Mesothelial cell of epicardium (in vitro differentiated cells): ENCODE data around the gene DENND2C. TPM values are rescaled to one million over a fixed set of nuclear protein-coding genes. Genes with fewer than 3 reads are reported as not detected.
"Not testable (repeated sequence)": the region's sequence is repeated elsewhere in the genome, so short reads cannot be mapped to it uniquely, and the experiment has no call there.

Source experiments
- DNase-seq, 2 experiments: peaks; one replicate each; pipeline ENCODE4 v3.0.0; 2021; ENCODE audit warnings: low spot score in 2 of 2; ENCODE audit not compliant: unreplicated experiment in 2 of 2
- H3K27ac Mint-ChIP-seq: 2 replicates; pipeline ENCODE4 v1.8.0; 2021; ENCODE audit warnings: mixed read lengths
- H3K27me3 Mint-ChIP-seq: 2 replicates; pipeline ENCODE4 v1.8.0; 2021; ENCODE audit warnings: low read depth, mixed read lengths
- H3K36me3 Mint-ChIP-seq: 2 replicates; pipeline ENCODE4 v1.8.0; 2021; ENCODE audit warnings: mixed read lengths
- H3K4me1 Mint-ChIP-seq: 2 replicates; pipeline ENCODE4 v1.8.0; 2021; ENCODE audit warnings: mixed read lengths
- H3K4me3 Mint-ChIP-seq: 2 replicates; pipeline ENCODE4 v1.8.0; 2021; ENCODE audit warnings: mild to moderate bottlenecking, moderate library complexity, mixed read lengths
- H3K9me3 Mint-ChIP-seq: 2 replicates; pipeline ENCODE4 v1.8.0; 2021; ENCODE audit warnings: mixed read lengths
- CTCF ChIP-seq: fragments of 200-600 bp; sonication (generic); IDR thresholded peaks from one replicate; pipeline ENCODE4 v1.5.0; 2021; ENCODE audit warnings: antibody characterized with exemption; ENCODE audit not compliant: unreplicated experiment
- total RNA-seq: library from RNA; stranded (reverse); gene quantifications from 3 replicates; pipeline ENCODE4 v1.2.1, GENCODE V29; 2021

DENND2C gene
- total RNA-seq, 1 donor from 2014 or later, result 2.3 TPM

GRCh38 chr1:114586513-114587047, 83.3 kb downstream of the DENND2C start:
- H3K9me3 Mint-ChIP-seq, result no peaks in the 10 kb centered on the region
- no peak overlapping the region for H3K27ac Mint-ChIP-seq
- H3K36me3 Mint-ChIP-seq, result no peaks in the 10 kb centered on the region
- peaks cover 2% of the 10 kb centered on the region for H3K27me3 Mint-ChIP-seq
- DNase-seq, result no peak
- peaks cover 21% of the 10 kb centered on the region for H3K4me1 Mint-ChIP-seq
- H3K4me3 Mint-ChIP-seq, result no peak overlapping the region
- no peak for TF ChIP-seq CTCF

- Mint-ChIP-seq H3K27ac (peak overlapping the region; percentile 53), H3K4me1 (peaks cover 27% of the 10 kb centered on the region), H3K27me3 (peaks cover 2% of the 10 kb centered on the region), H3K4me3 (no peak overlapping the region), H3K9me3 (no peaks in the 10 kb centered on the region), H3K36me3 (no peaks in the 10 kb centered on the region)
- no peak for DNase-seq
- TF ChIP-seq CTCF, result no peak
Observed at GRCh38 chr1:114585231-114585630, 84.6 kb downstream of the DENND2C start.

- Mint-ChIP-seq H3K27ac (peak within 1 kb of the TSS; percentile 98), H3K36me3 (peaks cover 10% of the 10 kb centered on the region), H3K4me3 (peak within 1 kb of the TSS; percentile 95), H3K9me3 (no peaks in the 10 kb centered on the region), H3K27me3 (no peaks in the 10 kb centered on the region), H3K4me1 (peaks cover 24% of the 10 kb centered on the region)
- TF ChIP-seq CTCF, result no peak
- DNase-seq, result peak; percentile 79 to 92
Observed at GRCh38 chr1:114581335-114582287, 88.2 kb downstream of the DENND2C start, which contains the start of gene BCAS2. Gene BCAS2 (minus strand): TSS chr1:114581615. CDS start chr1:114581591, 24 bp downstream.

GRCh38 chr1:114574365-114574764, 95.5 kb downstream of the DENND2C start:
- peaks cover 38% of the 10 kb centered on the region for H3K36me3 Mint-ChIP-seq

GRCh38 chr1:114564141-114564540, 105.7 kb downstream of the DENND2C start:
- Mint-ChIP-seq H3K27me3 (no peaks in the 10 kb centered on the region), H3K4me3 (no peak overlapping the region), H3K36me3 (peaks cover 47% of the 10 kb centered on the region), H3K27ac (no peak overlapping the region), H3K4me1 (no peaks in the 10 kb centered on the region), H3K9me3 (peaks cover 10% of the 10 kb centered on the region)
- no peak for TF ChIP-seq CTCF
- DNase-seq, result no peak

More at GRCh38 chr1:114574365-114574764, 95.5 kb downstream of the DENND2C start:
- H3K4me3 Mint-ChIP-seq, result no peak overlapping the region
- TF ChIP-seq CTCF, result no peak
- no peaks in the 10 kb centered on the region for H3K9me3 Mint-ChIP-seq
- no peaks in the 10 kb centered on the region for H3K4me1 Mint-ChIP-seq
- no peaks in the 10 kb centered on the region for H3K27me3 Mint-ChIP-seq
- no peak overlapping the region for H3K27ac Mint-ChIP-seq
- DNase-seq, result no peak

GRCh38 chr1:114562978-114563510, 106.8 kb downstream of the DENND2C start:
- H3K27me3 Mint-ChIP-seq, H3K4me1 Mint-ChIP-seq, H3K4me3 Mint-ChIP-seq, DNase-seq, H3K27ac Mint-ChIP-seq: not testable (repeated sequence)
- Mint-ChIP-seq H3K36me3 (peaks cover 44% of the 10 kb centered on the region), H3K9me3 (peaks cover 10% of the 10 kb centered on the region)
